NCI-H187 (cell line): ENCODE measurements around the gene TMED4.
A peak's percentile ranks its signal among the peaks of the same experiment; 100 is the strongest.

Experiments
- DNase-seq, 2 experiments: peaks; one replicate each; lab custom pipeline; 2025; lab: John Stamatoyannopoulos, UW

TMED4 gene

DNA sequence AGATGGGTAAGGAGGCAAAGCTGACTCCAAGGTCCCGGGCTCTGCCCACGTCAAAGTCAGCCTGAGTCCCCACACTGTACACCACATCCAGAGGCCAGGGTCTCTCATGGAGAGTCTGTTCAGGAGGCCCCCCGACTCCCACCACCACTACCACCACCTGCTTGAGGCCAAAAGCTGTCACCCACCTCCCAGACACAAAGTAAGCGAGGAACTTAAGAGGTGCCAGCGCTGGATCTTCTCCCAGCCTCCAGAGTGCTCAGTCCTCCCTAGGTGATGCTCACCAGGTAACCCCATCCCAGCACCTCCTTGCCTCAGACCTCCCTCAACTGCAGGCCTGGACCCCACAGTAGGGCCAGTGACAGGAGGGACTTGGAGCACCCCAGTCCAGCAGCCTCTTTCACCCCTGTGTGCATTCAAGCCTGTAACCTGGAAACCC lies 41.4 kb downstream of the TMED4 start:
- no peak for DNase-seq

DNA sequence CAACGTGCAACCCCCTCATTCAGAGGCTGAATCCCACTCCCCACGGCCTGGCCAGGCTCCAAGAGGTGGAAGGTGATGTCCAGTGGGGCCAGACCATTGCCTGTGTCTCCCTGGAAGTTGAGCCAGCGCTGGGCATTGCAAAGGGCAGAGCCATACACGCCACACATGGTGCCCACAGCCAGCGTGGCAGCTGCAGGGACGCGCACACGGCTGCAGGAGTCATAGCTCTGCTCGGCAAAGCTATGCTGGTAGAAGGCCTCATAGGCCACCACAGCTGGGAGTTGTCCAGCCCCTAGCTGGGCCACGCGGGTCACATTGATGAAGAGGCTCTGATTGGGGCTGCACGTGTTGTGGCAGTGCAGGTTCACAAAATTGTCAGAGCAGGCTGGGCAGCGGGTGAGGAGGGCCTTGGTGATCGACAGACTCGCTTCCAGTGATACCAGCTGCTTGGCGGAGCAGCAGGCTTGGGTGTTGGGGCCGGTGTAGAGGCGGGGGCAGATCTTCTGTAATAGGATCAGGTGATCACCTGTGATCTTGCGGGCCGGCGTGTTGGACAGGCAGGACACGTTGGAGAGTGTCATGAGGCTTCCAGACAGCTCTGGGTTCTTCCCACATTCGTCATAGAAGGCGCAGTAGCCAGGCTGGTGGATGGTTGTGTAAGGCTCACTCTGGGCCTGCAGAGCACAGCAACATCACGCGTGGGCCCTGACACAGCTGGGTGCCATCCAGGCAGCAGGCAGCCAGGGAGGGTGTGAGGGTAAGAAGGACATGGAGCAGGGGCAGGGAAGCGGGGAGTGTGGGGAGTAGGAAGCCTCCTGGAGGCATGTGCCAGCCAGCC lies 42.1 kb downstream of the TMED4 start:
- DNase-seq, result no peak

DNA sequence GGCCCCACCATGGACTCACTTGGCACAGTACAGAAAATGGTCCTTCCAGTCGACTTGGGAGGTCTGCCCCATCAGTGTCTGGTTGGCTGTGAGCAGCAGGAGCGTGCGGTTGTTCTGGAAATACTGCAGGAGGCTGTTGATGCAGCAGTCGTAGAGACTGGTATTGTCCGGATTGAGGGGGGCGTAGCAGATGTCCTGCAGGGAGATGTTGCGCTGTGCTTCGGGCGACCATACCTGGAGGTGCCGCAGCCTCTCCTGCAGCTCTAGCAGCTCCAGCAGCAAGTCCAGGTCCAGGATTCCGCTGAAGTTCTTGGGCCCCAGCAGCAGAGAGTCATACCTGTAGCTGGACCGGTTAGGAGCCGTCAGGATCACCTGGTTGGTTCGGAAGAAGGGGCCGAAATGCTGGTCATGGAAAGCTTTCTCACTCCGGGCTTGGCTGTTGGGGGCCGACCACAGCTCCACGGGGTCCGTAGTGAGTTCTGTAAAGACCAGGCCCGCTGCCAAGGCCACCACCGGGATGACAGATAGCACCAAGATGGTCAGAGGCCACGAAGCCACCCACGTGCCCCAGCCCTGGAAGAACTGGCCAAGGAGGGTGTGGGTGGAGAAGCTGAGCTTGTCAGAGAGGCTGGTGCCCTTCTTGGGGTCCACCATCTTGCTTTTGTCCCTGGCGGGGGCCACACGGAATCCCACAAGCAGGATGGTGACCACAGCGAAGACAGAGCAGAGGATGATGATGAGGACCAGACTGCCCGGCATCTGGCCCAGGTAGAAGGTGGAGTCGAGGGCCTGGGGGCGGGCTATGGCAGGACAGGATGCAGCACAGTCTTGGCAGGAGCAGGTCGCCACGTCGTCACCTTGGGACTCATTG lies 43.0 kb downstream of the TMED4 start:
- DNase-seq, result no peak

DNA sequence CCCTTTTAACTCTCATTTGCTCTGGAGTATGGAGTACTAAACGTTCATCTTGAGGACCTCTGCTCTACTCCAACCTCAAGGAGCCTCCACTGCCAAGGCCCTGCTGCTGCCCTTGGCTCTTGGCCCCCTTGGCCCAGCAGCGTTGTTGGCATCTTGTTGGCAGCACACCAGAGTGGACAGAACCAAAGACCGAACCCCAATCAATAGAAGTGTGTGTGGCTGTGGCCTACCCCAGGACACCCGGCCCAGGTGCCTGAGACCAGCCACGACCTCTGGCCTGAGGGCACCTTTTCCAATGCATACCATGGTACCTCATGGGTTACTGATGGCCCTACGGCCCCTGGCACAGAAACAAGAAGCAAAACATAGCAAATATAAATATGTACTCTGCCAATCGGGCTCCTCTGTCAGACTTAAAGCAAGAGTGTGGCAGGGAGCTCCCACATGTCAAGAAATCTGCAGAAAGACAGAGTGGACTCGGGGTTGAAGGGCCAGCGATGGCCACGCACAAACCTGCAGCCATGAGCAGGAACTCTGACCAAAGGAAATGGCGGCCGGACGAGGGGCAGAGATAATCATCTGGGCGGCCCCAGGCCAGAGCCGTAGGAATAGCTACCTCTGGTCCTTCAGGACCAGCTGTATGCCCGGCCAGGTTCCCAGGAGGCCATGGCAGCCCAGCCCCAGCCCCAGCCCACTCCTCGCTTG lies 43.8 kb downstream of the TMED4 start:
- DNase-seq, result no peak

DNA sequence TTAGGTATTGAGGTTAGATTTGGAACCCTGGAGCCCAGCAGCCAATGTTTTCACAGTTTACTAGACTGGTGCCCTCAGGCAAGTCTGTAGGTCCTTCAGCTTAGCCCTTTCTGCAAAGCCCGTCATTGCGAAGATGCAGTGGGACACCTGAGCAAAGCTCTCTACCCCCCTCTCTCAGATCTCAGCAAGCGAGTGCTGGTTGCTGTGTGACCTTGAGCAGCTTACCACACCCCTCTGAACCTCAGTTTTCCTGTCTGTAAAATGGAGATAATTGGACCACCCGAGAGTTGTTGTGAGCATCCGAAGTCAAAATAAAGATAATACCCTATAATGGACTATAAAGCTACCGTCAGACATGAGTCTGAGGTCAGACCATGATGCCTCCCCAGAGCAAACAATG lies 44.6 kb downstream of the TMED4 start:
- no peak for DNase-seq

DNA sequence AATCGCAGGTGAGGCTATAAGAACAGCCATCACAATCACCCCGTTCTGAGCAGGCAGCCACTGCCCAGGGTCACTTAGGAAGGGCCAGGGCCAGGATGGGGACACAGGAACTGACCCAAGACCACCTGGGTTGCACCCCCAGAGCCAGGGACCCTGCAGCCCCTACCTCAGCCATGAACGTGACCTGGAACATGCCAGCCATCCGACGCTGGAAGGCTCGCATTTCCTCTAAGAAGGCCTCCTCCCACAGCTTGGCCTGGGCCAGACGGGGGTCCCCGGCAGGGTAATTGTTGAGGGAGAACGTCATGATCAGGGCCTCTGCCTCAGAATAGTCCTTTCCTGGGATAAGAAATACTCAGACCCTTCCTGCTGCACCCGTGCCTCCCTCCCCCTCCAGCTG lies 45.9 kb downstream of the TMED4 start:
- DNase-seq, result no peak

DNA sequence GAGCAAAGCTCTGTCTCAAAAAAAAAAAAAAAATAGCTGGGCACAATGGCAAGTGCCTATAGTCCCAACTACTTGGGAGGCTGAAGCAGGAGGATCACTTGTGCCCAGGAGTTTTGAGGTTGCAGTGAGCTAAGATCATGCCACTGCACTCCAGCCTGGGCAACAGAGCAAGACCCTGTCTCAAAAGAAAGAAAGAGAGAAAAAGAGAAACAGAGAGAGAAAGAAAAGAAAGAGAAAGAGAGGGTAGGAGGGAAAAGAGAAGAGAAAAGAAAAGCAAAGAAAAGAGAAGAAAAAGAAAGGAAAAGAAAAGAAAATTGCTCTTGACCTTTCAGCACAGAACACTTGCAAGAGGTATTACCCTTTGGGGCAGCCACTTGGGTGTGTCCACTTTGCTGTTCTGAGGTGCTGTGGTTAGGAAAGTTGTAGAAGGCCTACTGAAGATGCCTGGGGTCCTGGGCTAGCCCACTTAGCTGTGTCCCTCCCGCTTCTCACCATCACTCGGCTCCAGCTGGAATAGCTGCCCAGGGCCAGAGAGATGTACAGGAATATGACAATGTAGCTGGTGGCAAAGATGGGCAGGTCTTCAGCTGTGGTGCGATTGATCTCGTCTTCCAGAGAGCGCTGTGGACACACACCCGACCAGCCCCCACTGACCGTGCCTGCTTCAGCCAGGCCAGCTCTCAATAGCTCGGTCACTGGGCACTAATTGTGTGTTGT lies 46.5 kb downstream of the TMED4 start:
- no peak for DNase-seq

DNA sequence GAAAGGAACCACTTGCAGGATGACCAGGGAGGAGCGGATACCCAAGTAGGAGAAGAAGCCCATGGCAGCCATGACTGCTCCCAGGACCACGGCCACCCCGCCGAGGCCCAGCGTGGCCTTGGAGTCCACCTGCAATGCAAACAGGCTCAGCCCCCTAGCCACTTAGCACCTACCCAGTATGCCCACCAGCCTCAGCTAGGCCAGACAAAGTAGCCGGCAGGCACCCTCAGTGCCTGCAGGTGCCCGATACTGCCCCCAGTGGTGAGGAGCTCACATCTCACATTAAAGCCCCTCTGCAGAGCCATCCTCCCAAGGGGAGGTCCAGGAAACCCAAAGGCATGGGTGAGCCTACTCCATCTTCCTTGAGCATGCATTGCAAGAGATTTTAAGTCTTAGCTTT lies 47.5 kb downstream of the TMED4 start:
- DNase-seq, result peak in 1 of 2 experiments; percentile 9

DNA sequence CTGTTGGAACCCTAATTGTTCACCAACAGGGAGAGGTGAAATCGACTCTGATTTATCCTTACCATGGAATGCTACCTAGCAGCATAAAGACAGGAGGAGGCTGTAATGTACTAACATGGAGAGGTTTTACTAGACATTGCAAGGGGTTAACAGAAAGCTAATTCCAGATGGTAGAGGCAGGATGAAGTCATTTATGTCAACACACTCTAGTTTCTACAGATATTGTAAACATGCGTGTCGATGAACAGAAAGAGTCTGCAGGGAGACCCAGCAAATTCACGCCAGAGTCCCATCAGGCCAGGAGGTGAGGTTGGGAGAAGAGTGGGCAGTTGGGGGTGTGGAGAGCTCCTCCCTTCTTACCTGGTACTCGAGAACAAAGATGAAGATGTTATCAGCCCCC lies 47.9 kb downstream of the TMED4 start:
- no peak for DNase-seq

DNA sequence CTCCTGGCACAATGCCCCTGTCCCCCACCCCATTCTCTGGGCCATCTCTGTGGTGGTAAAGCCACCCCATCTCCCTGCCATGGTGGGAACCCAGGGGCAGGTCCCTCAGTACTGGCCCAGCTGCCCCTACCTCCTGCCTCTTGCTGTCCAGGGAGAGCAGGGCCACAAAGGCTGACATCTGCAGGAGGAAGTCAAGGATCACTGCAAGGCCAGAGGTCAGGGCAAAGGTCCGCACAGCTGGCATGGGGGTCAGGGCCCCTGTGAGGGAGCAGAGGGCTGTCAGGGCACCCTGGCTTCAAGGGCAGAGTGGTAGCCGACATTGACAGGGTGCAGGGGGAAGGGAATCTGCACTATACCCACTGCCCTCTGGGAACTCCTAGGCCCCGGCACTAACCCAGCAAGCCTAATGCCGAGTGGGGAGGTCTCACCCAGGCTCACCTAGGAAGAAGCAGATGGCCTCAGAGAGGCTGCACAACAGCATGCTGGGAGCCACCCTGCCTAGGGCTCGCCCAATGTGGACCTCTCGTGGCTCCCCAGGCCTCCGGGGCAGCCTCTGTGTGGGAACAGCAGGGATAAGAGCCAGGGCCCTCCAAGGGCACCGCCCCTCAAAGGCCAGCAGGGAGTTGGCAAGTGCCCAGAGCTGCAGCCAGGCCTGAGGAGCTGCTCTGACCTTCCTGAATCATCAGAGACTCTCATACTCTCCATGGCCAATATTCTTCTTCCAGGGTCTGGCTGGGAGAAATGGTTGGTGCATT lies 48.6 kb downstream of the TMED4 start:
- no peak for DNase-seq

DNA sequence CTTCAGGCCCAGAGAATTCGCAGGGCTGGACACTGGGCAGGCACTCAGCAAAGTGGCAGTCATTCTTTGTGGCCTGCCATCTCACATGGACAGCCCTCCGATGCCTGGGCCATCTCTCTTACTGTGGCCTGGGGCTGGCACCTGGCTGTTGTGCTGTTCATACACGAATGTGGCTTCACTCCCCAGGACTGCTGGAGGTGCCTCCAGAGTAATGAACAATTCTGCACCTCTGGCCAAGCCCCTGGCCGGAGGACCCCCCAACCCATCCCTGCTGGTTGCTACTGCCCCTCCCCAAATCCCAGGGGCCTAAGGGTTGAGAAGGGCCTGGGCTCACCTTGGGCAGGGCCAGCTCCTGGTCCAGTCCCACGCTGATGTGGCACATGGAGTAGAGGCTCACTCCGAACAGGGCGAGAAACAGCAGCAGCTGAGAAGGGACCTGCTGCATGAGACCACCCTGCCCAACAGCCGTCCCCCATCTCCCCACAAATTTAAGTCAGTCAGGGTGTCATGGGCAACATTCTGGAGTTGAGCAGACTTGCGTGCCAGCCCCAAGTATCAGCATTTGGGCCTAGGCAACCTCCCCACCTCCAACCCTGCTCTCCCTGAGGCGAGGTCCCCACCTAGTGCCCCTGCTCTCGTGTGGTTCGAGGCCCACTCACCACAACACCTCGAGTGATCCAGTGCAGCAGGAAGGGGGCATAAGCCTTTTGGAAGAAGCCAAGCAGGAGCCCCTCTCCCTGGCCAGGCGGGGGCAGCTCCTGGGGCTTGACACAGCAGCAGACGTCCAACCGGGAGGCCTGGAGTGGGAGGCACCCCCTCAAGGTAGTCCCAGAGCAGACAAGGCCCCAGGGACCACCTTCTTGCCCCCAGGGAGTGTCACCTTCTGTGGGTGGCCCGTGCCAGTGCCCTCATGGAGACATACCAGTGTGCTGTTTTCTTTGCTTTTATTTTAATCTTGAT lies 50.3 kb downstream of the TMED4 start:
- no peak for DNase-seq

DNA sequence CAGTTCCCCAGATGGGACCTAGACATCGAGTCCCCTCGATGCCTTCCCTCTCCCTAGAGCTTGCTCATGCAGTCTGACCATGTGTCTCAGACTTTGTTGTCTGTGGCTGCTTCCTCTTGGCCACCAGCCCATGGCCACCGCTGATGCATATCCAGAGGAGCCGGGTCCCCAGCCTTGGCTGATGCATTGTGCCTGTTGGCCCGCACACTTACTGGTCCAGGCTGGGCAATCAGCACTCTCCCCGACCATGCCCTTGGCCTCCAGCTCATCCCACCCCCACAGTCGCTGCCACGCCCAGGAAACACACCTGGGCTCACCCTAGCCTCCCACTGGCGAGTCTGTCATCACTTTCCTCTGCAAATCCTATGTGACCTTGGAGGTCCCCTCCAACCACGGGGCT lies 51.0 kb downstream of the TMED4 start:
- DNase-seq, result no peak
